Activated CD4-positive, CD25-positive, alpha-beta regulatory T cell treated with anti-CD3 and anti-CD28 coated beads, Interleukin-2, amount 50 U/mL, for 16 hours (primary cell): ENCODE data around the gene UVRAG.
"Not testable (repeated sequence)": the region's sequence is repeated elsewhere in the genome, so short reads cannot be mapped to it uniquely, and the experiment has no call there.

Source experiments
- DNase-seq: peaks from one replicate; pipeline ENCODE4 v3.0.0-alpha.2; 2020; ENCODE audit warnings: low read depth, low spot score

UVRAG gene

DNA sequence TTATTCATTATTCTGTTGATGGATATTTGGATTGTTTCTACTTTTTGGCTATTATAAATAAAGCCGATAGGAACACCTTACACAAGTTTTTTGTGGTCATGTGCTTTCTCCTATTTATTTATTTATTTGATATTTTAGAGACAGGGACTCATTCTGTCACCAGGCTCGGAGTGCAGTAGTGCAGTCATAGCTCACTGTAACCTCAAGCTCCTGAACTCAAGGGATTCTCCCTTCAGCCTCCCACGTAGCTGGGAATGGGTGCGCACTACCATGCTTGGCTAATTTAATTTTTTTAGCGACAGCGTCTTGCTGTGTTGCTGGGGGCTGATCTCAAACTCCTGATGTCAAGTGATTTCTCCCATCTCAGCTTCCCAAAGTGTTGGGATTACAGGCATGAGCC is 135.1 kb downstream of the UVRAG start:
- no peak for DNase-seq

DNA sequence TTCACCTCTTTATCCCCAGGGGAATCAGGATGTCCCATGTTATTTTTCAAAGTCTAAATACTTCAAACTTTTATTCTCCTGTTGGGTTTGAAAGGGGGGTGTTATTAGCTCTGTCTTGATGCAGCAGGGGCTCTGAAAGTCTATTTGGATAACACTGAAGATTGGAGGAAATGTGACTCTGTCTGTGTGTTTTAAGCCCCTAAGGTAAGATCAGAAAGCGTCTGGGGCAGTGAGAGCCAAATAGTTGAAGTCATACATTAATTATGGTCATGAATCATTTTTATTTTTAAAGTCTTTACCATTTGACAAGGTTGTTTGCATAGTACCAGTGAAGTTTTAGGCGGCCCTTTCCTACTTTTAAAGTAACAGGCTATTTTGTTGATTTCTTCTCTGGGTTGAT is 139.0 kb downstream of the UVRAG start:
- no peak for DNase-seq

DNA sequence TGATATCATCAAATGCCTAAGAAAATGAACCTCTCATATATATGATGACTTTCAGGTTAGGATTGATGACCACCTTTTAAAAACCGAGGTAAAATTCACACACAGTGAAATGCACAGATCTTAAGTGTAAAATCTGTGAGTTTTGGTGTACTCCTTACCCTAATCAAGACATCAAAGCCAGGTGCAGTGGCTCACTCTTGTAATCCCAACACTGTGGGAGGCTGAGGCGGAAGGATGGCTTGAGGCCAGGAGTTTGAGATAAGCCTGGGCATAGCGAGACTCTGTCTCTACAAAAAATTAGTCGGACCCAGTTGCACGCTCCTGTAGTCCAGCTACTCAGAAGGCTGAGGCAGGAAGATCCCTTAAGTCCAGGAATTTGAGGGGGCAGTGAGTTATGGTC is 140.4 kb downstream of the UVRAG start:
- no peak for DNase-seq

DNA sequence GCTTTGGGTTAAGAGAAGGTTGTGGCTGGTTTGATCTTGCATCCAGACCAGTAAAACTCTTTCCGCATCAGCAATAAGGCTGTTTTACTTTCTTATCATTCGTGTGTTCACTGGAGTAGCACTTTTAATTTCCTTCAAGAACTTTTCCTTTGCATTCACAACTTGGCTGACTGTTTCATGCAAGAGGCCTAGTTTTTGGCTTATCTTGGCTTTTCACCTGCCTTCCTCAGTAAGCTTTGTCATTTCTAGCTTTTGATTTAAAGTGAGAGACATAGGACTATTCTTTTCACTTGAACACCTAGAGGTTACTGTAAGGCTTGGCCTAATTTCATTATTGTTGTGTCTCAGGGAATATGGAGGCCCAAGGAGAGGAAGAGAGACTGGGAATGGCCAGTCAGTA is 144.5 kb downstream of the UVRAG start:
- no peak for DNase-seq

DNA sequence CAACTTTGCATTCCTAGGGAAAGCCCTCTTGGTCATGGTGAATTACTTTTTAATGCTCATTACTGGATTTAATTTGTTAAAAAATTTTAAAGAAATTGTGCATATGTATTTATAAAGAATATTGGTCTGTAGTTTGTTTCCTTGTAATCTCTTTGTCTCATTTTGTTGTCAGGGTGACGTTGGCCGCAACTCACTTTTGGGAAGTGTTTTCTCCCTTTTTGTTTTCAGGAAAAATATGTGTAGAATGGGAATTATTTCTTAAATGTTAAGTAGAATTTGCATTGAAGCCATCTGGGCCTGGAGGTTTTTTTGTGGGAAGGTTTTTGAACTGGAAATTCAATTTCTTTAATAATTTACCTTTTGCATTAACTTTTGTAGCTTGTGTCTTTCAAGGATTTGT is 149.1 kb downstream of the UVRAG start:
- DNase-seq, result no peak

DNA sequence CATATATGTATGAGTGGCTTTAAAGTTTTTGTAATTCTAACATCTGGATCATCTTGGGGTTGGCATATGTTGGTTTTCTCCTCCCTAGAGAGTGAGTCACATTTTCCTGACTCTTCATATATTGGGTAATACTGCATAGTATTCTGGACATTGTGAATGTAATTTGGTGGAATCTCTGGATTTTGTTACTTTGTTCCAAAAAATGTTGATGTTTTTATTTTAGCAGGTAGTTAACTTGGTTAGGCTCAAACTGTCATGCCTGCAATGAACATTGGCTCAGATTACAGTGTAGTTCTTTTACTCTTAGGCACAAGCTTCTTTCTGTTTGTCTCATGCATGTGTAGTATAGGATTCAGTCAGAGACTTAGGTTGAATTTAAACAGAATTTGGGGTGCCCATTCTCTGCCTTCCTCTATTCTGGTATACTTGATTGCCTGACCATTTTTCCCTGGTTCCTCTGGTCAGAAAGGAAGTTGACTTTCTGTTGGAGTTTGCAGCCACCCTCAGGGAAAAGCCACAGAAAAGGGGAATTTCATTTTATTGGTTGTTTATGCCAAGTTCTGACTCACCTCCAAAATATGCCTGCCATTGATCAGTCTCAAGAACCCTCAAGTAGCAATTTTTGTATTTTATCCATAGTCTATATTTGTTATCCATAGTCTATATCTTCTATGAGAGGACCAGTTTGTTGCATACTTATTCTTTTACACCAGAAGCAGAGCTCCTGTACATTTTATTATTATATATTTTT is 151.7 kb downstream of the UVRAG start:
- no peak for DNase-seq

DNA sequence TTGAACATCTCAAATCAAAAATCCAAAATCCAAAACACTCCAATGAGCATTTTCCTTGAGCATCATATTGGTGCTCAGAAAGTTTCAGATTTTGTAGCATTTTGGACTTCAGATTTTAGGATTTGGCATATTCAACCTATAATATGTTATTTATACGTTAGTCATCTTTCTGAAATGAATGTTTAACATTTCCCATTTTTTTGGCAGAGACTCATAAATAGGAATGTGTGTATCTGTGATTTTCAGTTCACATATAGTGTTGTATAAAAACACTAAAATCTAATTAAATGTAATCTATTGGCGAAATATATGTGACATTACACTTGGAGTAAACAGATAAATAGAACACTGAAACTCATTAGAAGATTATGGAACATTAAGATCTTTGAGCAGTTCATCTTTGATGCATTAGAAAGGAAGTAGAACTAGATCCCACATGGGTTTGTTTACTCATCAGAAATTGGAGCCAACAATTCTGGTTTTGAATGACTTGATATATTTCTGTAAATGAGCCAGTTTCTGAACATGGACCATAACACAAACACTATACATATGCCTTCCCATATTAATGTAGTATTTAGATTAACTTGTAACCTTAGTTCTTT is 153.1 kb downstream of the UVRAG start:
- no peak for DNase-seq

DNA sequence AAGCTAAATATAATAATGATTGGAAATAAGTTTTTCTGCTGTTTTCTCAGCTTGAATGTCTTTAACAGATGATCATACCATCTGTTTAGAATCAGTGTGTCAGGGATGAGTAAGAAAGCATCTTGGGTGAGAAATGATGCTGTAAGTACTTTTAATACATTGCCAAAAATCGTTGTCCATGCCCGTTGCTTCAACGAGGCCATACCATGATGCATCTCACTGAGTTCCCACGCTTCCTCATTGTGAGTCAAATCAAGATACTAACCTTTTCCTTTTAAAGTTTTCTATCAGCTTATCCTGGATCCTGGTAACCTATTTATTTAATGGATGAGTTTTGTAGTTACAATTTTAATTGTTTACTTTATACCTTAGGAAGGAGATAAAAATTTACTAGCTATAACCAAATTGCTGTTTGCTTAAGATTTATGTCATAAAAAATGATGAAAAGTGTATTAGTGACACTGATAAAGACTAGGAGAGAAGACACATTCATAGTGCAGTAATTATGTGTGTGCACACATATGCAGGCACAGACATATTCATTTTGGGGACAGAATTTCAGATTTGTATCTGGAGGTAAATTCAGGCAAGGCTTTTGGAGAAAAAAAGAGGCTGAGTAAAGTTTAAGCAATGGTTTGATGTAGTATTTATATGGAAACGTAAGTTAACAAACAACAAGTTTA is 154.8 kb downstream of the UVRAG start:
- no peak for DNase-seq

DNA sequence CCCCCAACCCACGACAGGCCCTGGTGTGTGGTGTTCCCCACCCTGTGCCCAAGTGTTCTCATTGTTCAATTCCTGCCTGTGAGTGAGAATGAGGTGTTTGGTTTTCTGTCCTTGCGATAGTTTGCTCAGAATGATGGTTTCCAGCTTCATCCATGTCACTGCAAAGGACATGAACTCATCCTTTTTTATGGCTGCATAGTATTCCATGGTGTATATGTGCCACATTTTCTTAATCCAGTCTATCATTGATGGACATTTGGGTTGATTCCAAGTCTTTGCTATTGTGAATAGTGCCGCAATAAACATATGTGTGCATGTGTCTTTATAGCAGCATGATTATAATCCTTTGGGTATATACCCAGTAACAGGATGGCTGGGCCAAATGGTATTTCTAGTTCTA is 158.7 kb downstream of the UVRAG start:
- DNase-seq, result not testable (repeated sequence)

DNA sequence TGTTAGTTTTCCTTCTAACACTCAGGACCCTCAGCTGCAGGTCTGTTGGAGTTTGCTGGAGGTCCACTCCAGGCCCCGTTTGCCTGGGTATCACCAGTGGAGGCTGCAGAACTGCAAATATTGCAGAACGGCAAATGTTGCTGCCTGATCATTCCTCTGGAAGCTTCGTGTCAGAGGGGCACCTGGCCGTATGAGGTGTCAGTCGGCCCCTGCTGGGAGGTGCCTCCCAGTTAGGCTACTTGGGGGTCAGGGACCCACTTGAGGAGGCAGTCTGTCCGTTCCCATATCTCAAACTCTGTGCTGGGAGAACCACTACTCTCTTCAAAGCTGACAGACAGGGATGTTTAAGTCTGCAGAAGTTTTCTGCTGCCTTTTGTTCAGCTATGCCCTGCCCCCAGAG is 164.1 kb downstream of the UVRAG start:
- not testable (repeated sequence) for DNase-seq

DNA sequence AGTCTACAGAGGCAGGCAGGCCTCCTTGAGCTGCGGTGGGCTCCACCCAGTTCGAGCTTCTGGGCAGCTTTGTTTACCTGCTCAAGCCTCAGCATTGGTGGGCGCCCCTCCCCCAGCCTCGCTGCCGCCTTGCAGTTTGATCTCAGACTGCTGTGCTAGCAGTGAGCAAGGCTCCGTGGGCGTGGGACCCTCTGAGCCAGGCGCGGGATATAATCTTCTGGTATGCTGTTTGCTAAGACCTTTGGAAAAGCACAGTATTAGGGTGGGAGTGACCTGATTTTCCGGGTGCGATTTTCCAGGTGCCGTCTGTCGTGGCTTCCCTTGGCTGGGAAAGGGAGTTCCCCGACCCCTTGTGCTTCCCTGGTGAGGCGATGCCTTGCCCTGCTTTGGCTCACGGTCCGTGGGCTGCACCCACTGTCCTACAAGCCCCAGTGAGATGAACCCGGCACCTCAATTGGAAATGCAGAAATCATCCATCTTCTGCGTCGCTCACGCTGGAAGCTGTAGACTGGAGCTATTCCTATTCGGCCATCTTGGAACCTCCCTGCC is 164.5 kb downstream of the UVRAG start:
- not testable (repeated sequence) for DNase-seq

DNA sequence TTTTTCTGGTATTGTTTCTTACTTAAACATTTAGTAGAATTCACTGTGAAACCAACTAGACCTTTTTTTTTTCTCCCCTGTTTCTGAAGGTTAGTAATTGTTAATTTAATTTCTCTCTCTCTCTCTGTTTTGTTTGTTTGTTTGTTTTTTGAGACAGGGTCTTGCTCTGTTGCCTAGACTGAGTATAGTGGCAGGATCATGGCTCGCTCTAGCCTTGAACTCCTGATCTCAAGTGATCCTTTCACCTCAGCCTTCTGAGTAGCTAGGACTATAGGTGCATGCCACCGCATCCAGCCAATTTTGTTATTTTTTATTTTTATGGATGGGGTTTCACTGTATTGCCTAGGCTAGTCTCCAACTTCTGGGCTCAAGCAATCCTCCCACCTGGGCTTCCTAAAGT is 165.0 kb downstream of the UVRAG start:
- no peak for DNase-seq

DNA sequence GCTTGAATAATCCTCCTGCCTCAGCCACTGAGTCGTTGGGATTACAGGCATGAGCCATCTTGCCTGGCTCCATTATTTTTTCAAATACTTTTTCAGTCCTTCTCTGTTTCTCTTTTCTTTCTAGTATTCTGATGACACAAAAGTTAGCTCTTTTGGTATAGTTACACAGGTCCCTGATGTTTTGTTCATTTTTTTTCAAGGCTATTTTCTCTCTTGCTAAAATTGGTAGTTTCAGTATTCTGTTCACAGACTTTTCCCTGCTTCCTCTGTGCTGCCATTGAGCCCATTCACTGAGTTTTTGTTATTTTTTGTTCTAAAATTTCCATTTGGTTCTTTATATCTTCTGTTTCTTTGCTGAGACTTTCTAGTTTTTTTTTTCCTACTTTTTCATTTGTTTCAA is 166.5 kb downstream of the UVRAG start:
- DNase-seq, result no peak

DNA sequence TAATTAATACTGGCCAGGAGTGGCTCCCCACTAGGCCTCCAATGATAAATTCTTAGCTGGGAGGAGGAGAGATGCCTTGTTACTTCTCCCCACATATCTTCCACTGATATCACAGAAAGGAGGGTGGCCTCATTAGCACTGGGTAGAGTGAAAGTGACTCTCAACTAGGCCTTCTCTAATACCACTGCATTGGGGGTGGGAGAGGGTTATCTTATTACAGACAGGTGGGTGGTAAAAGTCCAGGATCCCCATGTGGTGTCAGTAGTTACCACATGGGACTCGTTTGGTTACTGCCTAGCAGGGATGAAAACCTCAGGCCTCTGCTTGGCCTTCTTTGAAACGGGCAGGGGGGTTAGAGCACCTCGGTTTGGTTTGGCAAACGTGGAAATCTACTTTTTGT is 167.3 kb downstream of the UVRAG start:
- DNase-seq, result no peak

DNA sequence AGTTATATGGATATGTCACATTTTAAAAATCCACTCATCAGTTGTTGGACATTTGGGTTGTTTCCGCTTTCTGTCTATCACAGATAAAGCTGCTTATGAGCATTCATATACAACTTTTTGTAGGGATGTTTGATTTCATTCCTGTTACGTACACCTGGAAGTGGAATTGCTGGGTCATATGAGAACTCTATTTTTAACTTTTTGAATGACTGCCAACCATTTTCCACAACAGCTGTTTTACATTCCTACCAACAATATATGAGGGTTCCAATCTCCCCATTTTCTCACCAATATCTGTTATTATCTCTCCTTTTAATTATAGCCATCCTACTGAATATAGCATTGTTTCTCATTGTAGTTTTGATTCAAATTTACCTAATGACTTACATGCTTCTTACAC is 172.0 kb downstream of the UVRAG start:
- DNase-seq, result no peak

DNA sequence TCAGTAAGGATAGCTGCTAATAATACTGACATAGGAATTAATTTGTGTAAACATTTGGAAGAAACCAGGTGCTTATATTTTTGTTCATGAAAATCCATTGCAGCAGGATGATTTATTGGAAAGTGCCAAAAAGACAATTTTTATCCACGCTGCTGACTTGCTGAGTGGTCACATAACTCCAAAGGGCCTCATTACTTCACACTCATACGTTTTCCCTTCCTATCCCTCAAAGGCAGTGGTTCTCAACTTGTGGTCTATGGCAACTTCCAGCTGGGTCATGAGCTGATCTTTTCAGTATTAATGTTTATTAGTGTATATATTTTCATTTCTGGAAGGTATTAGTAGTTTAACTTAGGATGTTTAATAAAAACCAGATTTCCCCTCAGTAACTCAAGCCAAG is 178.1 kb downstream of the UVRAG start:
- DNase-seq, result no peak

DNA sequence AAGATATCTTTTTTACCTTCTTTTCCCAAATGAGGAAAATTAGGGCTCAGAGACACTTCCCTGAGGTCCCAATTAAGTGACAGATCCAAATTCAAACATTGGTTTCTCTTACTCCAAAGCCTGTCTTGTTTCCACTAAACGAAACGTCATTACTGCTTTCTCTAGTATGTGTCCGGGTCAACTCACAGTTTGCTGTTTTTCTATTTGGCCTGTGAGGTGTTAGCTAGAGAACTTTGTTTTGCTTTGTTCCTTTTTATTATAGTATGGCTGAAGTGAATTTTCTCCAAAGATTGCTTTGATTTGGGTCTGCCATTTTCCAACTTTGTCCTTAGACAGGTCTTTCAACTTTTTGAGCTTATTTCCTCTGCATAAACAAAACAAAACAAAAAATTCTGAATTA is 179.6 kb downstream of the UVRAG start:
- DNase-seq, result no peak

DNA sequence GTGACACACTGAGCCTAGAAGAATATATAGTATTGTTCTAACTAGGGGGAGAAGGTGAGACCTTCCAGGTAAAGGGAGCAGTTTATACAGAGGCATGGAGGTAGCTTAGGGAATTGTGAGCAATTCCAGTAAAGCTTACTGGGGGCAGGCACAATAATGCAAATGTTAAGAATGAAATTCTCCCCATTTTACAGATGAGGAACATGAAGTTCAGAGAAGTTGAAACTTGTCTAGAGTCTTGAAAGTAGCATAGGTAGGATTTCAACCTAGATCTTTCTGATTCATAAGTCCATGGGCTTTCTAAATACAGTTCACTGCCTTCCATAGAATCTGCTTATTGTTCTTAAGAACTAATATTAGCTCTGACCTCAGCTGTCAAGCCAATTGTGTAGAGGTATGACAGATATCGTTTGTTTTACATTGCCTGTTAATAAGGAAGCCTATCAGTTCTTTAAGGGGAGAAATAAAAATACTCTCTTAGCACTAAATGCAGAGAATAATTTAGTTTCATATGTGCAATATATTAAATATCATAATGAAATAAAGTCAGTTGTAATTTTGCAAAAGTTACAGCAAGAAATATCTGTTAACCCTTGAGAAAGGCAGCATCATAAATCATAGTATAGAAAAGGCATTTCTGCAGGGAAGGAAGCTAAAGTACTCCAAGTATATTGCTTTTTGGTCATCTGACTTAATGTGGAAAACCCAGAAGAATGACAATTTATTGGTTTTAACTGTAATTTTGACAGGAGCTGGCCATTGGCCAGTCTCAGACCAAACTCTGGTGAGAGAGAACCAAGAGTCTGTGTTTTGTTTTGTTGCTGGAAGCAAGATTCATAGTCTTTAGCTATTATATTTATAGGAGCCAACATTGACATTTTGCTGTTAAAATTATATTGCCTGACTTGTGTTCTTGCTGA is 181.8 kb downstream of the UVRAG start:
- no peak for DNase-seq

DNA sequence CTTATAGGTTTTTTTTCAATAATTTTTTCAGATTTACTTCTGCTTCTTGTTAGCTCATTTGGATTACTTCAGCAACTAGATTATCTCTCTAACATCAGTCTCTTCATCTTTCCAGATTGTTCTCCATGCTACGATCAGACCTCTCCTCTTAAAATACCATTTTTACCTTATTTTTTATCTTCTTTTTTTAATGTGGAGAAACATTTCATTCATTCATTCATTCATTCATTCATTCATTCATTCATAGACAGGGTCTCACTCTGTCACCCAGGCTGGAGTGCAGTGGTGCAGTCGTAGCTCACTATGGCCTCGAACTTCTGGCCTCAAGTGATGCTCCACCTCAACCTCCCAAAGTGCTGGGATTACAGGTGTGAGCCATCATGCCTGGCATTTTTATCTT is 189.4 kb downstream of the UVRAG start:
- no peak for DNase-seq

DNA sequence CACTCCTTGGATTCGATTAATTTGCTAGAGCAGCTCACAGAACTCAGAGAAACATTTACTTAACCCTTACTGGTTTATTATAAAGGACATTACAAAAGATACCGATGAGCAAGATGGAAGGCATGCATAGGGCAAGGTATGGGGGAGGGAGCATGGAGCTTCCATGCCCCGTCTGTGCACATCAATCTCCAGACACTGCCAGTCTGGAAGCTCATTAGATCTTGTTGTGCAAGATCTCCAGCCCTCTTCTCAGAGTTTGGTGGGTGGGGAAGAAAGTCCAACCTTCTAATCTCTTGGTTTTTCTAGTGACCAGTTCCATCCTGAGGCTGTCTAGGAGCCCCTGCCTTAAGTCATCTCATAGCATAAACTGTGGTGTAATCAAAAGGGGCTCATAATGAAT is 190.7 kb downstream of the UVRAG start:
- DNase-seq, result no peak

DNA sequence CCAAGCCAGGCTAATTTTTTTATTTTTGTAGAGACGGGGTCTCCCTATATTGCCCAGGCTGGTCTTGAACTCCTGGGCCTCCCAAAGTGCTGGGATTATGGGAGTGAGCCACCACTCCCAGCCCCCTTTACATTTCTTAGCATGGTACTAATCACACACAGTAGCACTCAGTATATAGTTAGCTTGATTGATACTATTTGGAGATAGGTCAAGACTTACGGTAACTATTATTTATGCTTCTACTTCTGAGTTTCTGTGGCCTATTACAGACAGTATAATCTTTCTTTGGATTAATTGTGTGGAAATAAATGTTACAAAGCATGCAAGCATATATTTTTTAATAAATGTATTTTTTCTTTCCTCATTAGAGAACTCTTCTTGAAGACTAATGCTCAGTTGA is 192.2 kb downstream of the UVRAG start:
- DNase-seq, result no peak

DNA sequence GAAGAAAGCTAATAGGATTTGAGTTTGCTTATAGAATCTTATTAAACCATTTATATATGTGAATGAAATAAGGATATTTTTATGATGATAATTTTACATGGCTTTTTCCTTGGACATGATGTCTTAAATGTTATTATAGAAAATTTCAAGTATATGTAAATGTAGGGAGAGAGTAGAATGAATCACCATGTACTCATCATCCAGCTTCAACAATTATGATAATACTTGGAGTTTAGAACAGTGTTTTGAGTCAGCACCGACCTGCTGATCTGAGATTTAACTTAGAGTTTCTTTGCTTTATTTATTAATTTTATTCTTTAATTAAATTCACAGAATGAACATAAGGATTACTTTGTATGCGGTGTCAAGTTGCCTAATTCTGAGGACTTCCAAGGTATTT is 193.5 kb downstream of the UVRAG start:
- DNase-seq, result no peak
